ENCODE data around the gene RNF39.

DNA sequence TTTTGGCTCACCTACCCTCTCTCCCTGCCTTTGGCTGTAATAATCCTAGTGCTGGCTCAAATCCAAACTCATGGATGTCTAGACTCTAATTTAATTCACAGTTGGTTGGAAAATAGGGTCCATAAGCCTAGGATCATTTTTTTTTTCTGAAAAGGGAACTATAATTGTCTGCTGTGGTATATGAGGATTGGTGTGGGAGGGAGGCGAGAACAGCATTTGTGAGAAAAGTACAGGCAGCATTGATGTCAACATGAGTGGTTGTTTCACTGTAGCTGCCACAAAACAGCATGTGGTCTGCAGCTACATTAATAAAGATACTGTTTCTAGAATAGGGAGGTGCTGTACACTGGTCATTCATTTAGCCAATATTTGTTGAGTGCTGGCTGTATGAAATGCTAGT is 33.1 kb downstream of the RNF39 start:
- TF ChIP-seq, protein P1, sequence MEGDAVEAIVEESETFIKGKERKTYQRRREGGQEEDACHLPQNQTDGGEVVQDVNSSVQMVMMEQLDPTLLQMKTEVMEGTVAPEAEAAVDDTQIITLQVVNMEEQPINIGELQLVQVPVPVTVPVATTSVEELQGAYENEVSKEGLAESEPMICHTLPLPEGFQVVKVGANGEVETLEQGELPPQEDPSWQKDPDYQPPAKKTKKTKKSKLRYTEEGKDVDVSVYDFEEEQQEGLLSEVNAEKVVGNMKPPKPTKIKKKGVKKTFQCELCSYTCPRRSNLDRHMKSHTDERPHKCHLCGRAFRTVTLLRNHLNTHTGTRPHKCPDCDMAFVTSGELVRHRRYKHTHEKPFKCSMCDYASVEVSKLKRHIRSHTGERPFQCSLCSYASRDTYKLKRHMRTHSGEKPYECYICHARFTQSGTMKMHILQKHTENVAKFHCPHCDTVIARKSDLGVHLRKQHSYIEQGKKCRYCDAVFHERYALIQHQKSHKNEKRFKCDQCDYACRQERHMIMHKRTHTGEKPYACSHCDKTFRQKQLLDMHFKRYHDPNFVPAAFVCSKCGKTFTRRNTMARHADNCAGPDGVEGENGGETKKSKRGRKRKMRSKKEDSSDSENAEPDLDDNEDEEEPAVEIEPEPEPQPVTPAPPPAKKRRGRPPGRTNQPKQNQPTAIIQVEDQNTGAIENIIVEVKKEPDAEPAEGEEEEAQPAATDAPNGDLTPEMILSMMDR (IDR thresholded peaks at IDR 0.05; ENCODE audit: low read length), result no peak
- no peak for TF ChIP-seq EZH2 (optimal IDR thresholded peaks at IDR 0.05; ENCODE audit: low read depth, low read length)
